ENCODE measurements around the gene PGS1.
A peak's percentile ranks its signal among the peaks of the same experiment; 100 is the strongest.

The PGS1 gene

DNA sequence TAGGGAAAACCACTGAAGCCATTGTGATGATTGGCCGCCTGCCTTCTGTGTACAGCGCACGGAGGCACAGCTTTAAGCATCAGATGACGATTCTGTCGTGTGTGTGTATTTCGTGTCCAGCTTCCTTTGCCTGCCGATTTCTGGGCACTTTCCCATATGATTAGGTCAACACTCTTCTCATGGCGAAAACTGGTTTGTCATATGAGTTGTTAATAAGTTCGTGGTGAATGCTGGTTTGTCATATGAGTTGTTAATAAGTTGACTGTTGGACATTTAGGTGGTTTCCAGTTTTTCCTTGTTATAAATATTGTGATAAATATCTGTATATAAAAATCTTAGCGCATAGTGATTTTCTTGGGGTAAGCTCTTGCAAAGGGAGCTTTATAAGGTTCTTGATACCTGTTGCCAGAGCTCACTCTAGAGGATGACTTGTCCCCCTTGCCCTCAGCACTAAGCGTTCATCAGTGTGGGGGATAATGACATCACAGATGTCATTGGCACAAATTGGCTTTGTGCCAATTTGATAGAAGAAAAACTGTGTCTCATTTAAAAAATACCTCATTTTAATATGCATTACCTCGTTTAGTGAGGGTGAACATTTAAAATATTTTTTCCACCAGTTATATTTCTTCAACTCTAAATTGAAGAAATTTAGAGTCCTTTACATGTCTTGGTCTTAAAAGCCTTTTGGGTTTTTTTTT is 40.0 kb downstream of the PGS1 start:
- no peak for DNase-seq
- Mint-ChIP-seq H3K27me3 (no peaks in the 10 kb centered on the region), H3K4me3 (no peak overlapping the region), H3K27ac (no peak overlapping the region), H3K4me1 (ENCODE audit: low read depth in 2 of 2) (peaks cover 12 to 32% of the 10 kb centered on the region in 2 donors), H3K9me3 (no peaks in the 10 kb centered on the region), H3K36me3 (ENCODE audit: insufficient read depth) (peaks cover 28% of the 10 kb centered on the region)
- ATAC-seq (replicated peaks) = no peak

DNA sequence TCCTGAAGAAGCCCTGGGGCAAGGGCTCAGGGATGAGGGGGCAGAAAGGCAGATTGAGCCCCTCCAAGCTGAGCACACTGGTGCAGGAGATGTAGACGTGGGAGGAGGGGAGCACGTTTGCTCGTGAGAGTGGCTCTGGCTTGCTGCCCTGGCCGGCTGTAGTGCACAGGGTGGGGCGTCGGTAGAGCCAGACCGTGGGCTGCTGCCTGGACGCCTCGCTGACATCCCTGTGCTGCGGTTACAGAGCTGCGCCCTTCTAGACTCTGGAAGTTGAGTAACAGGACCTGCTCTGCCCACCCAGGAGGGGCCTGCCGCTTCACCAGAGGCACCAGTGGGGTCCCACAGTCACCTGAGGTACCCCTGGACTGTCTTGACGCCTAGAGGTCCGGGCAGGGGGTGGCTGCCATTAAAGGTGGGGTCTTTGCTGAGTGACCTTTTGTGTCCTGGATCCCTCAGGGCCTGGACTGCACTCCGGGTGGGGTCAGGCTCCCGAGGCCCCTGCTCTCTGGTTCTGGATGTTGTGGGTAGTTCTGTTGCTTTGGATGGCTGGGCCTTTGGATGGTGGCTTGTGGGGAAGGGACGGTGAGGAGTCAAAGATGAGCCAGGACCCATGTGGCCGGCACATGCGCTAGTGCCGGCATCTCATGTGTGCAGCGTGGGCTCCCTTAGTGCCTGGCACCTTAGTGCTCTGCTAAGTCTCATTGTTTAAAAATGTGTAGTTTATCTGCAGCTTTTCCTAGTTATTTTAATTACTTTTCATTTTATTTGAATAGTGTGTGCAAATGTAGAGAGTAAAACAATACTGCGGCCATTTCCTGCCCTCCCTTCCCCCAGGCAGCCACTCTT is 41.7 kb downstream of the PGS1 start:
- Mint-ChIP-seq H3K4me1 (ENCODE audit: low read depth in 2 of 2) (peaks cover 0 to 15% of the 10 kb centered on the region in 2 donors), H3K4me3 (no peak overlapping the region), H3K27me3 (no peaks in the 10 kb centered on the region), H3K27ac (no peak overlapping the region), H3K9me3 (no peaks in the 10 kb centered on the region), H3K36me3 (ENCODE audit: insufficient read depth) (peaks cover 17% of the 10 kb centered on the region)
- no peak for ATAC-seq (replicated peaks)
- DNase-seq = no peak

DNA sequence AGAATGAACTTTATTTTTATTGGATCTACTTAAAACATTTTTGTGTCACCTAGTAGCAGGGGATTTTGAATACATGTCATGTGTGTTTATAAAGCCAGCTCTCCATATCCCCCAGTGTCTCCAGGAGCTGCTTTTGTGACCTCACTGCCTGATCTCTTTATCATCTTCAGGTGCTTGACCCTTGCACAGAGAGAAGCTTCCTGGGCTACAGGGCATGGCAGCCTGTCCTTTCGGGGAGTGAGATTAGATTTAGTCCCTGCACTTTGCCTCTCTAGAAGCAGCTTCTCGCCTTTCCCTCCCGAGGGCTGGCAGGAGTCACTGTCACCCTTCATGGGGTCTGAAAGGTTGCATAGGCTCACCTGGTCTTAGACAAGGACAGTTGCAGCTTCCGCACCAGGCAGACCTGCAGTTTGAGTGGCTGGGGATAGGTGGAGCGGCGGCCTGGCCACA is 42.7 kb downstream of the PGS1 start:
- Mint-ChIP-seq H3K4me3 (no peak overlapping the region), H3K27ac (peak overlapping the region in 1 of 2 donors; percentile 30), H3K27me3 (no peaks in the 10 kb centered on the region), H3K9me3 (no peaks in the 10 kb centered on the region), H3K4me1 (ENCODE audit: low read depth in 2 of 2) (peaks cover 0 to 14% of the 10 kb centered on the region in 2 donors), H3K36me3 (ENCODE audit: insufficient read depth) (peaks cover 23% of the 10 kb centered on the region)
- no peak for DNase-seq
- ATAC-seq (replicated peaks) = no peak

DNA sequence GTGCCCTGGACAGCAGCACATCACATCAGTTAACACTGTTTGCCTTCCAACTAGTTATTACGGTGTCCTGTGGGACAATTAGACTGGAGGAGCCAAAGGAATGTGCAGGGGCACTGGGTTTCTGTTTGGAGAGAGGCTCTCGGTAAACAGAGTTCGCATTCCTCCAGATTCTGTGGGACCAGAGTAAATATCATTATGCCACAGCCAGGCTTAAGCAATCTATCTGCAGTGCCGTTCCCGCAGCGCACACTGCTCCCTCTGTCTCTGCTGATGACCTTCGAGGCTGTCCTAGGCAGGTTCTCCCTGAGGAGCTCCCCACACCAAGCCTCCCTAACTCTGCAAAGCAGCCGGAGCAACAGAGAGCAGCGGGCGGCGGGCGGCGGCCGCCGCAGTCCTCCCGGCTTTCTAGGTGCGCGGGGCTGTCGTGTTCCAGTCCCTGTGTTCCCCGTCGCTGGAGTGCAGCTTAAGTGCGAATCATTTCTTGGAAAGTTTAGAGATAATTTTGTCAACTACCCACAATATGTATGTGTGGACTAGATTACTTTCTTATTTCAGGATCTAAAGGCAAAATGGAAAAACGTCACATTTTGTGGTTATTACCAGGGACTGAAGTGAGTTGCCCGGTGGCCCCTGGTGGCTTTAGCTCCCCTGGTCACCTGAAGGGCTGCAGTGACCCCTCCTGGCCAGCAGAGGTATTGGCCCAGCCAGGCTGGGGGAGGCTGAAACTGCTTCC is 43.3 kb downstream of the PGS1 start:
- Mint-ChIP-seq H3K4me1 (ENCODE audit: low read depth in 2 of 2) (peaks cover 0 to 12% of the 10 kb centered on the region in 2 donors), H3K36me3 (ENCODE audit: insufficient read depth) (peaks cover 29% of the 10 kb centered on the region), H3K27me3 (no peaks in the 10 kb centered on the region), H3K4me3 (no peak overlapping the region), H3K27ac (peak overlapping the region in 1 of 2 donors; percentile 30), H3K9me3 (no peaks in the 10 kb centered on the region)
- DNase-seq = peak; percentile 69 to 72 (median 70)
- ATAC-seq (replicated peaks) = peak; percentile 87

DNA sequence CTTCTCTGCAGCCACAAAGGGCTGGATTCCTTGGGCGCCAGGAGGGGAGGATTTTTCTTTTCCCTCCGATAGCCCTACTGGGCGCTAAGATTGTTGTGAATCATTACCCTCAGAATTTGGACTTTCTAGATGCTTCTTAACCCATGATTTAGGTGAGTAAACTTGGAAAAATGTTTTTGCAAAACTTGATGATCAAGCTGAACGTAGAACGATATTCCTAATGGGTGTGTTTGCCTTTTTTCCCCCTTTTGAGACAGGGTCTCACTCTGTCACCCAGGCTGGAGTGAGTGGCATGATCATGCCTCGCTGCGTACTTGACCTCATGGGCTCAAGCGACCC is 43.8 kb downstream of the PGS1 start:
- Mint-ChIP-seq H3K9me3 (no peaks in the 10 kb centered on the region), H3K27me3 (no peaks in the 10 kb centered on the region), H3K4me3 (no peak overlapping the region), H3K27ac (no peak overlapping the region), H3K36me3 (ENCODE audit: insufficient read depth) (peaks cover 34% of the 10 kb centered on the region), H3K4me1 (ENCODE audit: low read depth in 2 of 2) (peaks cover 0 to 7% of the 10 kb centered on the region in 2 donors)
- no peak for DNase-seq
- no peak for ATAC-seq (replicated peaks)

DNA sequence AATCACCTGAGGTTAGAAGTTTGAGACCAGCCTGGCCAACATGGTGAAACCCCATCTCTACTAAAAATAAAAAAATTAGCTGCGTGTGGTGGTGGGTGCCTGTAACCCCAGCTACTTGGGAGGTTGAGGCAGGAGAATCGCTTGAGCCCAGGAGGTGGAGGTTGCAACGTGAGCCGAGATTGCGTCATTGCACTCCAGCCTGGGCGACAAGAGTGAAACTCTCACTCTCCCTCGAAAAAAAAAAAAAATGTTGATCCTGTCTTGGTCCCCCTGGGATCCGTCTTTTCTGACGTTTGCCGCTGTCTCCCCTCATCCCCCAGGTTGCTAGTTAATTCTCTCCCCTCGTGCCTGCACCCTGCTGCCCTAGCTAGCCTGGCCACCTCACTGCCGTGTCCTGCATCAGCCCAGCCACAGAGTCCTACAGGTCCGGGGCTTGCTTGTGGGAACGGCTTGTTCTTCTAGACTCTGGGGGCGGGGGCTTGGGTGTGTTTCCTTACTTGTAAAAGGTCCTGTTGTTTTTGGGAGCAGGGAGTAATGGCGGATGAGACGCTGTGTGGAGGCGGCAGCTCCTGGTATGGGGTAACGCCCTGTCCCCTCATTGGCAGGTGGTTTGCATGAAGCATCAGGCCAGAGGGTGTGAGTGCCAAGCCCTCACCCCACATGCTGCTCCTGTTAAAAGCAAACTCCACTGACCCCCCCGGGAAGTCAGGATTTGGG is 44.6 kb downstream of the PGS1 start:
- DNase-seq (no peak), ATAC-seq (replicated peaks) (no peak)
- Mint-ChIP-seq H3K9me3 (no peaks in the 10 kb centered on the region), H3K4me1 (ENCODE audit: low read depth in 2 of 2) (peaks cover 0 to 3% of the 10 kb centered on the region in 2 donors), H3K27me3 (no peaks in the 10 kb centered on the region), H3K36me3 (ENCODE audit: insufficient read depth) (peaks cover 40% of the 10 kb centered on the region), H3K27ac (no peak overlapping the region), H3K4me3 (no peak overlapping the region)

DNA sequence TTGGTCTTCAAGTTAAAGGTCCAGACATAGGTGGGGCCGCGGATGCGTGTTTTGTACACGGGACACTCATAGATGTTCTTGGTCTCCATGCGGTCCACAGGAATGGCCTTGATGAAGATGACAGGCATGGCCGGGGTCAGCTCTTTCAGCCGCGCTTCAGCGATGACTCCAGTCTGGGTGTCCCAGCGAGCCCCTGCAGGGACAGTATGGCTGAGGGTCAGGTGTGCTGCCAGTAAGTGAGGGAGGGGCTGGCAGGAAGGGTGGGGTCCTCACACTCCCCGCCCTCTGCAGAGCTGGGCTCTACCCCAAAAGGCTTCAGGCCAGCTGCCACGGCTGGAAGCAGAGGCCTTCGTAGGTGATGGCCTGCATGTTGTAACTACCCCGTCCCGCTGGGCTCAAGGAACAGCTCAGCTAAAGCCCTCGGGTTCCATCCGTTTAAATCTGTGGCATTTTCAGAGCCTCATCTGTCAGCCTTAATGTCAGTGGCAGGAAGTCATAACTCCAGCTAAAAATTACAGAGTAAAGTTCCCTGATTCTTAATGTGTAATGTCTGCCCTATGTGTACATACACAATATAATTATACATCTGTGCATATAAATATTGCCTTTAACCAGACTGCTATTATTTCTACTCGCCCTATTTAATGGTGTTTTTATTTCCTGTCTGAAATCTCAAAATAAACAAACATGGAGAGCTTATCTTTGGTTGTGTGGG is 45.7 kb downstream of the PGS1 start:
- H3K27me3 Mint-ChIP-seq = no peaks in the 10 kb centered on the region
- H3K36me3 Mint-ChIP-seq (ENCODE audit: insufficient read depth) = peaks cover 40% of the 10 kb centered on the region
- ATAC-seq (replicated peaks) (no peak), DNase-seq (no peak)
- H3K4me3 Mint-ChIP-seq = no peak overlapping the region
- peaks cover 0 to 2% of the 10 kb centered on the region in 2 donors for H3K4me1 Mint-ChIP-seq (ENCODE audit: low read depth in 2 of 2)
- no peak overlapping the region for H3K27ac Mint-ChIP-seq
- H3K9me3 Mint-ChIP-seq = no peaks in the 10 kb centered on the region

DNA sequence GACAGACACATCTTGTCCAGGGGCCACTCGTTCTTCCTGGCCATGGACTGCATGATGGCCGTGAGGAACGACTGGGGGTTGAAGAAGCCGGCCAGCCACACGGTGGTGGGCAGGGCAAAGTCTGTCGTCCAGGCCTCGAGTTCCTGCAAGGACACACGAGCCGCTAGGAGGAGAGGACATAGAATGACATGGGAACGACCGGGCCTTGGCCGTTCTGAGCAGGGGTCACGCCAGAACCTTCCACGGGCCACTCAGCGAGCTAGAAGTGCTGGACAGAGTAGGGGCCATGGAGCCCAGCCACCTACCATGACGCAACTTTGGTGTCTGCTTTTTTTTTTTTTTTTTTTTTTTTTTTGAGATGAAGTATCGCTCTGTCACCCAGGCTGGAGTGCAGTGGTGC is 47.0 kb downstream of the PGS1 start:
- Mint-ChIP-seq H3K9me3 (no peaks in the 10 kb centered on the region), H3K36me3 (ENCODE audit: insufficient read depth) (peaks cover 38% of the 10 kb centered on the region), H3K4me1 (ENCODE audit: low read depth in 2 of 2) (peaks cover 0 to 2% of the 10 kb centered on the region in 2 donors), H3K4me3 (no peak overlapping the region), H3K27me3 (no peaks in the 10 kb centered on the region), H3K27ac (peak overlapping the region in 1 of 2 donors; percentile 35)
- ATAC-seq (replicated peaks) = no peak
- DNase-seq = no peak

DNA sequence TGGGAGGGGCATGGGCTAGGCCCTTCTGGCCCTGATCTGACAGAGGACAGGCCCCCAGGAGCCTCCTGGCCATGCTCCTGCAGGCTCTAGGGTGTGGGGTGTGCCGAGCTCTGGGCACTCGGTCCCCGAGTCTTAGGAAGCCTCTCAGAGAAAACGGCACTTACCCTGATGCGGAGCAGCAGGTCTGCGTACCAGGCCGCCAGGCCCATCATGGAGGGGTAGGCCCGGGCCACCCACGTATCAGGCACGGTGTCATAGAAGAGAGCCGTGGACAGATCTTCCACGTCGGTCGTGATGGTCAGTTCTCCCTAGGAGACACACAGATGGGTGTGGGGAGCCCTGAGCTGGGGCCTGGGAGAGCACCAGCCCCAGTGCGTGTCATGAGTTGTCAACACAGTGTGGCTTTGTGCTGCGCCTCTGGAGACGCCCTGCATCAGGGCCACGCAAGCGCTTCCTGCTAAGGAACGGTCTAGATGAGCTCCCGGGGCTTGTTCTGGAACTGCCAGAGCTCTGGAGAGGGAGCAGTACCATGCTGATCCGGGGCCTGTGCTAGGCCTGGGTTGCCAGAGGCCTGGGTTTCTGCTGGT is 47.9 kb downstream of the PGS1 start:
- peaks cover 0 to 2% of the 10 kb centered on the region in 2 donors for H3K4me1 Mint-ChIP-seq (ENCODE audit: low read depth in 2 of 2)
- no peaks in the 10 kb centered on the region for H3K27me3 Mint-ChIP-seq
- DNase-seq = no peak
- no peaks in the 10 kb centered on the region for H3K9me3 Mint-ChIP-seq
- H3K27ac Mint-ChIP-seq = no peak overlapping the region
- H3K4me3 Mint-ChIP-seq = no peak overlapping the region
- H3K36me3 Mint-ChIP-seq (ENCODE audit: insufficient read depth) = peaks cover 34% of the 10 kb centered on the region
- no peak for ATAC-seq (replicated peaks)

DNA sequence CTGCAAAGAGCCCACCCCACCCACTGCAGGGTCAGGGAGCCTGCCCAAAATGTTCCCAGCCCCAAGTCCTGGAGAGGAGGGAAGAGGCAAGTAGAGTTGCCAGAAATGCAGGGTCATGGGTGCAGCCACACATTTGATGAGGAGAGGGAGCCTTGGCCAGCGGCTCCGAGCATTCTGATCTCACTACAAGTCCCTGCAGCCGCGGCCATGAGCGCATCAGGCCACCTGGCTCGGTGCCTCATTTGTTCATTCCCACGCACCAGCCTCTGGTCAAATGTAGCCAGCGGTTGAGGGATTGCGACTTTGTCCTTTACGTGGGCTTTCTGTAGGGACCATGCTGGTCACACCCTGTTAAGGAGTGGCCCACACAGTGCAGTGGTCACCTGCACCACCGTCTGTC is 48.7 kb downstream of the PGS1 start:
- peaks cover 34% of the 10 kb centered on the region for H3K36me3 Mint-ChIP-seq (ENCODE audit: insufficient read depth)
- H3K9me3 Mint-ChIP-seq = no peaks in the 10 kb centered on the region
- no peaks in the 10 kb centered on the region for H3K27me3 Mint-ChIP-seq
- no peaks in the 10 kb centered on the region for H3K4me1 Mint-ChIP-seq (ENCODE audit: low read depth in 2 of 2)
- H3K27ac Mint-ChIP-seq = no peak overlapping the region
- no peak overlapping the region for H3K4me3 Mint-ChIP-seq
- ATAC-seq (replicated peaks) (no peak), DNase-seq (no peak)

DNA sequence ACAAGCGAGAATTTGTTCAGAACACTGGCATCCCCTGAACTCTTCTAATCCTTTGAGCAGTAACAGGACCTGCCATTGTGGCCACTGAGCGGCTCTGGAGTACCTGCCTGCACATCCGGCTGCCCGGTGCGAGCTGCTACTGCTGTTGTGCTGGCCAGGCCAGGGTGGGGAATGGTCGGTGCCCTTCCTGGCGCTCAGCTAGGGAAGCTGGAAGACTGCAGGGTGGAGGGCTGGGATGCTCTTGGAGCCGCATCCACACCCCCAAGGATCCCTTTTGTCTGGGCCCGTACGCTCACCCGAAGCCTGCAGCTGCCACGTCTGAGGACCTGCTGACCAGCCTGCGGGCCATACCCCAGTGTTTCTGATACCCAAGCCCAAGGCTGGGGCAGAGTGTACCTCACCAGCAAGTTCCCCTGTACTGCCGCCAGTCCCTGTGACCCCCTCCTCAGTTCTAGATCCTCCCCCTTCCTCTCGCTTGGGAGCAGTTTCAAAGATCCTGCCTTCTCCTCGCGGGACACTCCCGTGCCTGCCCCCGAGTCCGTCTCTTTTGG is 49.7 kb downstream of the PGS1 start:
- Mint-ChIP-seq H3K36me3 (ENCODE audit: insufficient read depth) (peaks cover 28% of the 10 kb centered on the region), H3K4me1 (ENCODE audit: low read depth in 2 of 2) (no peaks in the 10 kb centered on the region), H3K9me3 (no peaks in the 10 kb centered on the region), H3K27me3 (no peaks in the 10 kb centered on the region), H3K4me3 (no peak overlapping the region), H3K27ac (no peak overlapping the region)
- DNase-seq (no peak), ATAC-seq (replicated peaks) (no peak)

Data from effector memory CD8-positive, alpha-beta T cell (primary cell).